Peyer's patch (tissue), 4 donors: ENCODE results near the gene RNF149.

Experiments
- CTCF ChIP-seq, 6 experiments: fragments of 450-650 bp in 4 of 6; fragments of 200-600 bp in 2 of 6; sonication (generic) in 1 of 6; IDR thresholded peaks; one replicate each; pipeline ENCODE4 v1.5.1; 2017 to 2019; ENCODE audit warnings: antibody characterized with exemption in 6 of 6, mild to moderate bottlenecking in 3 of 6, moderate library complexity in 1 of 6
- POLR2A ChIP-seq, 2 donors: fragments of 450-650 bp; IDR thresholded peaks; one replicate each; pipeline ENCODE4 v1.5.1; 2017; ENCODE audit warnings: antibody characterized with exemption in 2 of 2, mild to moderate bottlenecking in 2 of 2, moderate library complexity in 2 of 2

- TF ChIP-seq CTCF (IDR thresholded peaks at IDR 0.05), result no peak
- no peak for TF ChIP-seq POLR2A (IDR thresholded peaks at IDR 0.05)
These were observed 19.4 kb upstream of the RNF149 start for GRCh38 chr2:101327863-101328394.
